Measurements from ENCODE around the gene BAZ2A. TPM values are rescaled to one million over a fixed set of nuclear protein-coding genes. Genes with fewer than 3 reads are reported as not detected.

BAZ2A gene
- total RNA-seq, 1 experiment from 2014 or later: 106 TPM

DNA sequence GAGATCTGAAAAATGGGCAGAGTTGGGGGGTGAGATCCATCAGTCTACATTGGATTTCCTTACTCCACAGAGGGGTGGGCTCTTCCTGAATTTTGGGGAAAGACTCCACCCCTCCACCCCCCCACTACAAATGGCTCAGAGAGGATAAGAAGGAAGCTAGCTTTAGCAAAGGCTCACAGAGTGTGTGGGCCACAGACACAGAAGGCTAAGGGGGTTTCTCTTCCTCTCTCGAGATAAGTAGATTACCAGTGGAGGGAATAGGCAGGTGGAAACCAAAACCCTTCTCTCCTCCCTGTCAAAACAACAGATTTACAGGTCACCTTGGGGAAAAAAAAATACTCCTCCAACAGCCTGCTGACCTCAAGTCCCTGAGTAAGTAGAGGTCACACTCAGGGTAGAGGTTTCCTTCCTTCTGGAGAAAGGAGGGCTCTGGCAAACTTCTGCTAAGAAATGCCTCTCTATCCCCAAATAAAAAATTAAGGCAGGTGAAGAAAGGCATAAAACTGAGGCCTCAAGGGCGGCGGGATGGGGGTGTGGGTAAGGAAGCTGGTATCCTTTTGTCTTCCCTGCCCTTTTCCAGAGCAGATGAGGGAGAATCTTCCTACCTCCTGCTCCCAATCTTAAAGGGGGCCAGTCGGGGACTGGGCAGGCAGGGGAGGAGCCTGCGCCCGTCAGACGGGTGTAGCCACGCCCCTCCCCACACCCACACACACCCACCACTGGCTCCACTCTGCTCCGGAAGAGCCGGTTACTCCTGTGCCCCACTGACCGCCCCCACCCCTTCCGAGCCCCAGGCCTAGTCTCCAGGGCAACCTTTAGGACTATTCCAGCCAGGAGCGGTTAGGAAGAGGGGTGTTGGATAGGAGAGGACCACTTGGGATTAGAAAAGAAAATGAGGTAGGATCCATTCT, 1.9 kb upstream of the BAZ2A start:
- Histone ChIP-seq H3K9ac (ENCODE audit: low read length) (peak overlapping the region; percentile 79; the same call in 1 of the 2 replicates), H4K20me1 (ENCODE audit: insufficient read depth) (no peaks in the 10 kb centered on the region), H3K4me2 (ENCODE audit: low read length) (peak overlapping the region; percentile 98), H2AFZ (ENCODE audit: low read depth, low read length, poor library complexity, severe bottlenecking) (no peak overlapping the region), H3K27ac (ENCODE audit: low read depth, low read length) (peak overlapping the region; percentile 41; the same call in 1 of the 2 replicates), H3K79me2 (ENCODE audit: insufficient read depth, low read length) (peaks cover 67% of the 10 kb centered on the region), H3K4me1 (ENCODE audit: control insufficient read depth in 1 of 2, insufficient read depth in 2 of 2, low read length in 2 of 2) (peaks cover 34 to 67% of the 10 kb centered on the region in 2 experiments), H3K4me3 (replicated peaks in 1 of 2; ENCODE audit: low read depth in 1 of 2, low read length in 2 of 2) (peak overlapping the region; percentile 26 to 42; a peak in 3 of 4 replicates), H3K36me3 (ENCODE audit: control insufficient read depth in 1 of 2, insufficient read depth in 2 of 2, low read length in 2 of 2) (no peaks in the 10 kb centered on the region; a peak in 2 of 4 replicates), H3K27me3 (ENCODE audit: insufficient read depth, low read length) (no peaks in the 10 kb centered on the region), H3K9me2 (ENCODE audit: insufficient read depth) (no peaks in the 10 kb centered on the region), H3K9me3 (ENCODE audit: control insufficient read depth in 1 of 2, insufficient read depth in 1 of 2, low read depth in 1 of 2, low read length in 2 of 2) (no peaks in the 10 kb centered on the region)
- DNase-seq (ENCODE audit: low read depth, low spot score) (no peak), ATAC-seq (peak; percentile 13; the same call in 1 of the 2 replicates)
- ChIA-PET CTCF (no interaction called here), POLR2A (no interaction called here), RAD21 (ENCODE audit: low non-redundant PET in 1 of 2, low total read pairs in 2 of 2, uncharacterized antibody in 2 of 2, unreplicated experiment in 2 of 2) (no interaction called here)
- TF ChIP-seq POLR2AphosphoS5 (IDR thresholded peaks at IDR 0.05; ENCODE audit: low read depth, low read length): 0 out of 2 replicates have a peak, but pooled peaks have one; percentile 18
- TF ChIP-seq EZH2phosphoT487 (IDR thresholded peaks at IDR 0.05; ENCODE audit: borderline replicate concordance): no peak
- intact Hi-C loops (cut with micrococcal nuclease): no loop called here
- no TSS peak for BruUV-seq (replicated peaks)

DNA sequence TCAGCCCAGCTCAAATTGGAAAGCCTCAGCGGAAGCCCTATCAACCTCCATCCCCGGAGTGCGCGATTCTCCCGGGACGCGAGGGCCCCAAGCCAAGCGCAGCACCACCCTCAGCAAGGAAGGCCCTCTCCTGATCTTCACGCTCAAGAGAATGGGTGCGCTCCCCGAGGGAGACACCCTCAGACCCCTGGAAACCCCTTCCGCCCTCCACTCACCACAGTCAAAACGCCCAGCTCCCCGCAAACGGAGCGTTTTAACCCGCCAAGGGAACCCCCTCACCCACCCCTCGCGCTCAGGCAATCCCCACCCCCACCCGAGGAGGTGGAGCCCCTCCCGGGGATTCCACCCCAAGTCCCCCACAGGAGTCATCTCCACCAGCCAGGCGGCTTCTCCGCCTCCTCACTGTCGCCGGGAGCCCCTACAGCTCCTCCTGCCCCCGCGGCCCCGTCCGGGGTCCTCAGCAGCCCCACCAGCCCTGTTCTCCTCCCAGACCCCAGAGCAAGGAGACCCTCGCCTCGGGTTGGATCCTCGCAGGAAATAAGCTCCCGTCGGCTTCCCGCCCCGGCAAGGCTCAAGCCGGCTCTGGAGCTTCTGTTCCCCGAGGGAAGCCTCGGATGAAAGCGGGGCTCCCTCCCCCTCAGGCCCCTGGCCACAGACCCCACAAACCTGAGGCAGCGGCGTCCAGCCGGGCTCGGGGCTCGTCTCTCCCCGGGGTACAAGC, 507 bp downstream of the BAZ2A start:
- TF ChIP-seq ZFX (IDR thresholded peaks at IDR 0.05) (peak; percentile 16; the same call in 1 of the 2 replicates), CBX3 (IDR thresholded peaks at IDR 0.05; ENCODE audit: low read depth) (no peak), TCF7L2 (IDR thresholded peaks at IDR 0.05; ENCODE audit: borderline replicate concordance, extremely low read depth, insufficient read depth, insufficient read length) (no peak), ZNF274 (IDR thresholded peaks at IDR 0.05; ENCODE audit: low read depth, low read length) (no peak)
- ChIA-PET RAD21 (ENCODE audit: low non-redundant PET in 1 of 2, low total read pairs in 2 of 2, uncharacterized antibody in 2 of 2, unreplicated experiment in 2 of 2) (no interaction called here), POLR2A (interaction anchor here (0.7 kb wide), 1 partner anchor 490 kb away, joined by 3 read pairs; no protein-coding TSS in a partner anchor), CTCF (interaction anchor here (3.1 kb wide), 1 partner anchor 7 kb away, joined by 17 read pairs; no protein-coding TSS in a partner anchor)
- peak overlapping the region; percentile 95 for H3K9ac ChIP-seq (ENCODE audit: low read length)
- no peaks in the 10 kb centered on the region for H3K27me3 ChIP-seq (ENCODE audit: insufficient read depth, low read length)
- H3K36me3 ChIP-seq (ENCODE audit: control insufficient read depth in 1 of 2, insufficient read depth in 2 of 2, low read length in 2 of 2): no peaks in the 10 kb centered on the region; a peak in 2 of 4 replicates
- peak overlapping the region; percentile 90 for H3K4me2 ChIP-seq (ENCODE audit: low read length)
- H4K20me1 ChIP-seq (ENCODE audit: insufficient read depth): no peaks in the 10 kb centered on the region
- BruUV-seq (replicated peaks): no TSS peak
- ATAC-seq: peak; percentile 29
- peaks cover 80% of the 10 kb centered on the region for H3K79me2 ChIP-seq (ENCODE audit: insufficient read depth, low read length)
- H3K4me3 ChIP-seq (replicated peaks in 1 of 2; ENCODE audit: low read depth in 1 of 2, low read length in 2 of 2): peak overlapping the region; percentile 94 to 95
- H3K9me3 ChIP-seq (ENCODE audit: control insufficient read depth in 1 of 2, insufficient read depth in 1 of 2, low read depth in 1 of 2, low read length in 2 of 2): no peaks in the 10 kb centered on the region
- peak overlapping the region; percentile 88 for H3K27ac ChIP-seq (ENCODE audit: low read depth, low read length)
- DNase-seq (ENCODE audit: low read depth, low spot score): no peak
- no peak overlapping the region for H2AFZ ChIP-seq (ENCODE audit: low read depth, low read length, poor library complexity, severe bottlenecking)
- peaks cover 31 to 46% of the 10 kb centered on the region in 2 experiments for H3K4me1 ChIP-seq (ENCODE audit: control insufficient read depth in 1 of 2, insufficient read depth in 2 of 2, low read length in 2 of 2)
- H3K9me2 ChIP-seq (ENCODE audit: insufficient read depth): no peaks in the 10 kb centered on the region
- intact Hi-C loops (cut with micrococcal nuclease): no loop called here
